ENCODE measurements around the gene OLFML3.

Gene OLFML3

DNA sequence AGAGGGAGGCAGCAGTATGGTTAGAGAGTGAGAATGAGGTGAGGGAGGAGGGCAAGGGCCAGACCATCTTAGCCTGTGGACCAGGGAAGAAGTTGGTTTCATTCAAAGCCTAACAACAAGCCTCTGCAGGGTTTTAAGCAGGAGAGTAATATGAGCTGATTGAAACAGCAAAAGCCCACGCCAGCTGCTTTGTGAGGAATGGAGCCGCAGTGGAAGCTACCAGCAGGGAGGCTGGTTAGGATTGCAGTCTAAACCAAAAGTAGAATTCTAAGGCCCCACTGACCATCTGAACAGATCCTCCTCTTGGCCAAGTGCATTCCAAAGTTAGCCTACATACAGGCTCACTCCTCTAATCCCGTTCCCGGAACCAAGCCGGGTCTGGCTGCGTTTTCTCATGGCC is 44.8 kb downstream of the OLFML3 start:
- DNase-seq (ENCODE audit: low read depth) = no peak
- H3K4me3 ChIP-seq (ENCODE audit: low read depth, low read length) = no peak overlapping the region
- TF ChIP-seq CTCF (IDR thresholded peaks at IDR 0.05; ENCODE audit: control insufficient read depth, extremely low read depth, insufficient read depth) = no peak

DNA sequence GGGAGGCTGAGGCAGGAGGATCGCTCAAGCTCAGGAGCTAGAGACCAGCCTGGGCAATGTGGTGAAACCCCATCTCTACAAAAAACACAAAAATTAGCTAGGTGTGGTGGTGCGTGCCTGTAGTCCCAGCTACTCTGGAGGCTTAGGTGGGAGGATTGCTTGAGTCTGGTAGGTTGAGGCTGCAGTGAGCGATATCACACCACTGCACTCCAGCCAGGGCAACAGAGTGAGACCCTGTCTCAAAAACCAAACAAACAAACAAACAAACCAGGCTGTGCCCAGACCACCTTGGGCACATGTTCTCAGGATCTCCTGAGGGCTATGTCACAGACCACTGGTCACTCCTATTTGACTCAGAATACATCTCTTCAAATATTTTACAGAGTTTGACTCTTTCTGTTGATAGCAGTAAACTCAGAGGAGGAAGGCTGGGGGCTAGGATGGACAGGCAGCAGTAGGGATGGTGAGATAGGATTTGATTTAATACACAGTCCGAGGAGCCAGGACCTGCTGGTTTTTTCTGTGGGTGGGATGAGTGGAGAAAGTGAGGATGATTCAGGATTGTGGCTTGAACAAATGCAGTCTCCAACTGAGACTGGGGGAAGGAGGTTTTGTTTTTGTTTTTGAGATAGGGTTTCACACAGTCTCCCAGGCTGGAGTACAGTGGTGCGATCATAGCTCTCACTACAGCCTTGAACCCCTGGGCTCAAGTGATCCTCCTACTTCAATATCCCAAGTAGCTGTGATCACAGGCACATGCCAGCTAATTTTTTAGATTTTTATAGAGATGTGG is 46.5 kb downstream of the OLFML3 start:
- DNase-seq (ENCODE audit: low read depth) = no peak
- no peak overlapping the region for H3K4me3 ChIP-seq (ENCODE audit: low read depth, low read length)
- TF ChIP-seq CTCF (IDR thresholded peaks at IDR 0.05; ENCODE audit: control insufficient read depth, extremely low read depth, insufficient read depth) = no peak

DNA sequence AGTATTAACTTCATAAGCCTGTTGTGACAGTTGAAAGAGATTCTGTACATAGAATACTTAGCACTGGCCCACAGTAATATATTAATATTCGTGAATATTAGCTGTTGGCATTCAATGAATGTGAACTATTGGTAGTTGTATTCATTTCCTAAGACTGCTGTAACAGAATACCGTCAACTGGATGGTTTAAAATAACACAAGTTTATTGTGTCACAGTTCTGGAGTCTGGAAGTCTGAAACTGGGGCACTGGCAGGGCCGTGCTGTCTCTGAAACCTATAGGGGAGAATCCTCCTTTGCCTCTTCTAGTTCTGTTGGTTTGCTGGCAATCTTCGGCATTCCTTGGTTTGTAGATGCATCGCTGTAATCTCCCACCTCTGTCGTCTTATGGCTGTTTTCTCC is 47.5 kb downstream of the OLFML3 start:
- DNase-seq (ENCODE audit: low read depth) = no peak
- TF ChIP-seq CTCF (IDR thresholded peaks at IDR 0.05; ENCODE audit: control insufficient read depth, extremely low read depth, insufficient read depth) = no peak
- H3K4me3 ChIP-seq (ENCODE audit: low read depth, low read length) = no peak overlapping the region
